Measurements from ENCODE around the gene CTNNB1. TPM values are rescaled to one million over a fixed set of nuclear protein-coding genes. Genes with fewer than 3 reads are reported as not detected.

The CTNNB1 gene
- total RNA-seq, 2 donors from 2014 or later = 109 to 150 TPM

GRCh38 chr3:41178576-41178975, 20.7 kb upstream of the CTNNB1 start:
- H3K4me3 Mint-ChIP-seq = no peak overlapping the region
- H3K27me3 Mint-ChIP-seq = peaks cover 18% of the 10 kb centered on the region

GRCh38 chr3:41180396-41180795, 18.9 kb upstream of the CTNNB1 start:
- no peaks in the 10 kb centered on the region for H3K4me1 Mint-ChIP-seq
- no peak overlapping the region for H3K4me3 Mint-ChIP-seq
- no peaks in the 10 kb centered on the region for H3K36me3 Mint-ChIP-seq (ENCODE audit: low read depth)
- H3K9me3 Mint-ChIP-seq = no peaks in the 10 kb centered on the region
- H3K27ac Mint-ChIP-seq = no peak overlapping the region
- peaks cover 18% of the 10 kb centered on the region for H3K27me3 Mint-ChIP-seq
- no peak for ATAC-seq (replicated peaks)

More at GRCh38 chr3:41178576-41178975, 20.7 kb upstream of the CTNNB1 start:
- no peaks in the 10 kb centered on the region for H3K4me1 Mint-ChIP-seq
- H3K27ac Mint-ChIP-seq = no peak overlapping the region
- no peaks in the 10 kb centered on the region for H3K36me3 Mint-ChIP-seq (ENCODE audit: low read depth)
- ATAC-seq (replicated peaks) = no peak
- H3K9me3 Mint-ChIP-seq = no peaks in the 10 kb centered on the region

DNA sequence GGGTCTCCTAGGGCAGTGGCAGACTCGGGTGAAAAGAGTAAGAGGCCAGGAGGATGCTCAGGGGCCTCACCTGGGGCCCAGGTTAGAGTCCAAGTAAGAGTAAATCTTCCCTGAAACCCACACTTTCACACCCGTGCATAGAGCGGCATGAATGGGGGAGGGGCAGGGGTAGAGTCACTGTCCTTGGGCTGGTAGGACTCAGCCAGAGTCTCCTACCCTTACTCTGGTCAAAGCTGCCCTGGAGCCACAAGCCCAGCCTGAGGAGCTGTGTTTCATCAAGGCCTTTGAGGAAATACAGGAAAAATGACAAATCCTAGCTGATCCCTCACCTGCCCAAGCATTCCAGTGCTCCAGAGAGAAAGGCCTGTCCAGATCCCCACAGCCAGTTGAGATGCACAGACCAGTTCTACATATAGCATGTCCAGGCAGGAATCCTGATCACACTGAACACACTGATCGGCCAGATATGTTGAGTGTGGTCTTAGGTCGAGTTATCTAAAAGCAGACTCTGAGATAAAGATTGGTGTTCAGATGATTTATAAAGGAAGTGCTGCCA, 16.7 kb upstream of the CTNNB1 start:
- Mint-ChIP-seq H3K27me3 (peaks cover 18% of the 10 kb centered on the region), H3K9me3 (no peaks in the 10 kb centered on the region), H3K36me3 (ENCODE audit: low read depth) (no peaks in the 10 kb centered on the region), H3K27ac (no peak overlapping the region), H3K4me1 (no peaks in the 10 kb centered on the region), H3K4me3 (no peak overlapping the region)
- no peak for ATAC-seq (replicated peaks)

DNA sequence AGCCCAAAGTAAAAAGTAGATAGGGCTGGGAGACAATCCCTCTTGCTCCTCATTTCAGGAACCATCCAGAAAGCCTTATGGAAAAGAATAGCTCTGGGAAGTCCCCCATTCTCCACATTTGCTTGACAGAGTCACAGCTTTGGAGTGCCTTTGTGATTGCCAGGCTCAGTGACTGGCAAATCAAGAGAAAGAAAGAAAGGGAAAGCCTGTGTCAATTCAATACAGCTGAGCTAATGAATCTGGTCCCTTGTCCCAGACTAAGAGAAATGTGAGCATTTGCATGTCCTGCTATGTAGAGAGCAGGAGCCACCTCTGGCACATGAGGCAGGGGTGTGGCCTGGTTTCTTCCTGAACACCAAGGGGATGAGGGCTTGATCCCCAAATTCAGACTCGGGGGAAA, 14.9 kb upstream of the CTNNB1 start:
- H3K9me3 Mint-ChIP-seq = no peaks in the 10 kb centered on the region
- peaks cover 14% of the 10 kb centered on the region for H3K27me3 Mint-ChIP-seq
- H3K4me3 Mint-ChIP-seq = no peak overlapping the region
- no peak overlapping the region for H3K27ac Mint-ChIP-seq
- ATAC-seq (replicated peaks) = no peak
- peaks cover 6% of the 10 kb centered on the region for H3K4me1 Mint-ChIP-seq
- no peaks in the 10 kb centered on the region for H3K36me3 Mint-ChIP-seq (ENCODE audit: low read depth)

- Mint-ChIP-seq H3K27ac (no peak overlapping the region), H3K4me1 (peaks cover 13% of the 10 kb centered on the region), H3K36me3 (ENCODE audit: low read depth) (no peaks in the 10 kb centered on the region), H3K9me3 (no peaks in the 10 kb centered on the region), H3K4me3 (no peak overlapping the region), H3K27me3 (peaks cover 5% of the 10 kb centered on the region)
- no peak for ATAC-seq (replicated peaks)
Observed at GRCh38 chr3:41186297-41186696, 13.0 kb upstream of the CTNNB1 start.

- Mint-ChIP-seq H3K27ac (peak overlapping the region; percentile 75), H3K27me3 (no peaks in the 10 kb centered on the region), H3K4me1 (peaks cover 13% of the 10 kb centered on the region), H3K4me3 (peak overlapping the region; percentile 19), H3K9me3 (no peaks in the 10 kb centered on the region), H3K36me3 (ENCODE audit: low read depth) (no peaks in the 10 kb centered on the region)
- ATAC-seq (replicated peaks) = peak; percentile 95
Observed at GRCh38 chr3:41188306-41188705, 11.0 kb upstream of the CTNNB1 start.

DNA sequence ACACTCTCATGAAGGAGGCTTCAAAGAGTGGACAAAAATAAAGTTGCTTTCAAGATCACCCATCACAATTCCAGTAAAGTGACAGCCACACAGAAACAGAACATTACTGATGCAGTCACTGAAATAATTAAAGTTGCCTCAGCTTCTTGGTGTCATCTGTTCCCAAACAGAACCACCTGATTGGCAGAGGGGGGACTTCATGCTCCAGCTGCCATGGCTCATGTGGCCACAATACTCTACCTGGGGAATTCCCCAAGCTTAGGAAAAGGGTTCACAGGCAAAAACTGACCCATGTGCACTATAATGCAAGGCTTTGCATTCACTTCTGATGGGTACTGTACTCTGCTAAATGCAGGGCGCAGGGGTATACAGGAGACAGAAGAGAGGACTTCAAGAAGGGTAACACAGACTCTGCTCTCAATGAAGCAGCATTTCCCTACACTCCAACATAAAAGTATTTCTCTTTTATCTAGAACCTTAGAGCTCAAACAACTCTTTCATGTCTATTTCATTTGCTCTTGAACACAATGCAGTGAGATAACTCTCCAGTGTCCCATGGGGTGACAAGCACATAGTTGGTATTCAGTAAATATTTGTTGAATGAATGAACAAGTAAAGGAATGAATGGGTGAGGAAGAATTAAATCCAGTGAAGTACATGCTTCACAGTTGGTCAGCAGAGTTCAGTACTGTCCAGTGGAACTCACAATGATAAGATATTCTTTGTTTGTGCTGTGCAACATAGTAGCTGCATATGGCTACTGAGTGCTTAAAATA, 8.6 kb upstream of the CTNNB1 start:
- peak; percentile 31 for ATAC-seq (replicated peaks)
- no peaks in the 10 kb centered on the region for H3K36me3 Mint-ChIP-seq (ENCODE audit: low read depth)

GRCh38 chr3:41192885-41193284, 6.4 kb upstream of the CTNNB1 start:
- no peak for ATAC-seq (replicated peaks)
- Mint-ChIP-seq H3K27ac (no peak overlapping the region), H3K27me3 (no peaks in the 10 kb centered on the region), H3K4me1 (peaks cover 13% of the 10 kb centered on the region), H3K9me3 (no peaks in the 10 kb centered on the region), H3K36me3 (ENCODE audit: low read depth) (no peaks in the 10 kb centered on the region), H3K4me3 (no peak overlapping the region)

More for the DNA sequence above, 8.6 kb upstream of the CTNNB1 start:
- H3K9me3 Mint-ChIP-seq = no peaks in the 10 kb centered on the region
- peak overlapping the region; percentile 20 for H3K27ac Mint-ChIP-seq
- H3K27me3 Mint-ChIP-seq = no peaks in the 10 kb centered on the region
- H3K4me3 Mint-ChIP-seq = no peak overlapping the region
- H3K4me1 Mint-ChIP-seq = peaks cover 13% of the 10 kb centered on the region

GRCh38 chr3:41193794-41194539, 5.3 kb upstream of the CTNNB1 start:
- H3K27me3 Mint-ChIP-seq = no peaks in the 10 kb centered on the region
- no peaks in the 10 kb centered on the region for H3K36me3 Mint-ChIP-seq (ENCODE audit: low read depth)
- H3K4me1 Mint-ChIP-seq = peaks cover 8% of the 10 kb centered on the region
- H3K9me3 Mint-ChIP-seq = no peaks in the 10 kb centered on the region
- ATAC-seq (replicated peaks) = no peak
- H3K27ac Mint-ChIP-seq = no peak overlapping the region
- no peak overlapping the region for H3K4me3 Mint-ChIP-seq

DNA sequence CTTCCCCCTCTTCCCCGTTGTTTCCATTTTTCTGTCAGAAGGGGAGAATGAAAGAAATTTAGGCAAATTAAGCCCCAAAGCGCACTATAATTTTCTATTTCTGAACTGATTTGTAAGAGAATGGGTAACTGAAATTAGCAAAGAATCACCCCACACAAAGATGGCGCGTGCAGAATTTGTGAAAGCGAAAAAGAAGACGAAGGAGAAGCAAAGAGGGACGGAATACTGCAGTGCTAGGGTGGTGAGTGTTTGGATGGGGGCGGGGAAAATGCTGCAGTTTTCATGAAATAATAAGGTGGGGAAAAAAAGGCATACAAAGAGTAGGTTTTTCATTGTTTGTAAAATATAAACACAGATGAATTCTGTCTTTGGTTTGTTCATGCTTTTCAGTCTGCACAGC, 4.6 kb upstream of the CTNNB1 start:
- ATAC-seq (replicated peaks) = no peak
- peaks cover 3% of the 10 kb centered on the region for H3K4me1 Mint-ChIP-seq
- peaks cover 6% of the 10 kb centered on the region for H3K36me3 Mint-ChIP-seq (ENCODE audit: low read depth)
- H3K27ac Mint-ChIP-seq = no peak overlapping the region
- no peak overlapping the region for H3K4me3 Mint-ChIP-seq
- no peaks in the 10 kb centered on the region for H3K27me3 Mint-ChIP-seq
- H3K9me3 Mint-ChIP-seq = no peaks in the 10 kb centered on the region

DNA sequence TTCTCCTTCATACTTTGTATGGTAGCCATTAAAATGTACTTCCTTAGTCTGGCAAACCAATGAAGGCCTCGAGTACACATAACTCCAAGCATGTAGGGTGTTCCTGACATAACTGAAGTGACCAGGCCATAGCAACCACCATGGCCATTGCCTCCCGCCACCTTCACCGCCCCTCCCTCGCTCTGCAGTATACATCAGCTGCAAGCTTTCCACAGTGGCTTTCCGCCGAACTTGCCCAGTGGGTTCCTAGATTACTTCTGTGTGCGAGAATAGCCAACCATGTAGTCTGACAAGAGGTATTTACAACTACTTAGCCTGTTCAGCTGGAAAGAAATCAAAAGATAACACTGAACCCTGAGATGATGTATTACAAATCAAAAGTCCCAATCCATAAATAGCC, 3.4 kb upstream of the CTNNB1 start:
- no peak overlapping the region for H3K27ac Mint-ChIP-seq
- no peaks in the 10 kb centered on the region for H3K9me3 Mint-ChIP-seq
- H3K27me3 Mint-ChIP-seq = no peaks in the 10 kb centered on the region
- ATAC-seq (replicated peaks) = no peak
- H3K36me3 Mint-ChIP-seq (ENCODE audit: low read depth) = peaks cover 17% of the 10 kb centered on the region
- H3K4me3 Mint-ChIP-seq = no peak overlapping the region
- H3K4me1 Mint-ChIP-seq = peaks cover 4% of the 10 kb centered on the region

DNA sequence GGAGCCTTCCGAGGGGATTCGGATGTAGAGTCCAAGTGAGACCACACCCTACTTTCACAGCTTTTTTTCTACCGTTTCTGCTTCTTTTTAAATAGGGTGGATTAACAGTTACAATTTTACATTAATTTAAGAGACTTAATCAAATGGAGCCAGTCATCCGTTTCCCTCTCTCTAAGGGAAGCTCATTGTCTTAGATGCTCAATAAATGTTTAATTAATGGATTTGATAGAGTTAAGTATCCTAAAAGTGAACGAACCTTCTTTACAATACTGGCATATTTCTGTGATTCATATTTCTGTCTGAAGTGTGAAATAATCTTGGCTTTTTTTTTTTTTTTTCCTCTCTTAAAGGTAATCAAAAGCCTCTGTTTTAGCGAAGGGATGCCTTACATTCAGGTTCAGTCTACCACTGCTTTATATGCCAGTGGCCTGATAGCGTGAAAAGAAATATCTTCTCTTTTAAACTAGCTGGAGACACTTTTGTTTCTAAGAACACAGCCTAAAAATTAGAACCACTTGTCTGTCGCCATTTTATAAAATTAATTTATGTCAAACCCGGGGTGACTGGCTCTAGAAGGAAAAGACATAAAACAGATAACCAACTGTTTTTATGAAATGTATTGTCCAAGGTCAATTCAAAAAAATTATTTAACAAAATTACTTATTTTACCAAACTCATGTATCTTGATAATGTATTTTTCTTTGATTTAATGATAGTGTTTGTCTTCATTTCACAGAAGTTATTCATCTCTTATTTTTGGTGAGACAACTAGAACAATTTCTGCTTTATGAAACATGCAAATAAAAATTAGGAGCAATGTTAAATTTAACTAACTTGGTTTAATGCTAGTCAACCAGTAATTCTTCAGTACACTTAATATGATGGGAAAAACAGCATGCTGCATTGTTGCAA, 2.5 kb upstream of the CTNNB1 start:
- H3K27ac Mint-ChIP-seq = no peak overlapping the region
- peaks cover 5% of the 10 kb centered on the region for H3K4me1 Mint-ChIP-seq
- H3K27me3 Mint-ChIP-seq = no peaks in the 10 kb centered on the region
- H3K36me3 Mint-ChIP-seq (ENCODE audit: low read depth) = peaks cover 25% of the 10 kb centered on the region
- ATAC-seq (replicated peaks) = no peak
- H3K4me3 Mint-ChIP-seq = no peak overlapping the region
- H3K9me3 Mint-ChIP-seq = no peaks in the 10 kb centered on the region

DNA sequence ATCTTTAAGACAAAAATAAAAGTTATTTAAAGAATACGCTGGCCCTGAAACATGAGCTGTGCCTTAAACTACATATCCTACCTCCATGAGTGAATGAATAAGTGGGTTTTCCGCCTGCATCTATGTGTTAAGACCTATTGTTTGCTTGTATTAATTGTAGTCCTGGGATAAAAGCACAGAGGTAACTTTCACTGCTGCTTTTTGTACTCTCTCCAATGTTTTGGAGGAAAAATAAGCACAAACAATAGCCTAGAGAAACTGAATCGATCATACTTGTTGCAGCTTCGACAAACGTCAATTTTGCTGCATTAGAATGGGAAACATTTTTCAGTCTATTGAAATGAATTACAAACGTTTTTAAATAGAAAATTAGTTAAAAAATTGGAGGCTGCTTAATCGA, 1.3 kb upstream of the CTNNB1 start:
- ATAC-seq (replicated peaks) = no peak
- Mint-ChIP-seq H3K27ac (peak overlapping the region; percentile 84), H3K36me3 (ENCODE audit: low read depth) (peaks cover 38% of the 10 kb centered on the region), H3K27me3 (no peaks in the 10 kb centered on the region), H3K4me1 (peaks cover 18% of the 10 kb centered on the region), H3K4me3 (peak overlapping the region; percentile 77), H3K9me3 (no peaks in the 10 kb centered on the region)

DNA sequence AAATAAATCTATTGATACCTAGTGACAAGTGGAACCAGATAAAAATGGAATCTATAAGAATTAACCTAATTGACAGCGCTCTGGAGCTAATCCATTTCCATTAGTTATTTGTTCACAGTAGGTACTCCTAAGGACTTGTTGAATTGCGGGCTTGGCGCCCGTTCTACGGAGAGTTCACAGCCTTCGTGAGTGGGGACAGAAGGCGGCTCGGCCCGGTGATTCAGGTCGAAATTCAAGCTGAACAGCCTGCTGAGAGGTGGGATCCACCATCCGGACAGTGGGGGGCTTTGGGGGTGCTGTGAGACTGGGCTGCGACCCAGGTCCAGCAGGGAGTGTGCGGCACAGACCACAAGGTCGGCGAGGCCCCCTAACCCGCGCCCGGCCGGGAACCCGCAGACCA, 779 bp upstream of the CTNNB1 start:
- H3K36me3 Mint-ChIP-seq (ENCODE audit: low read depth) = peaks cover 43% of the 10 kb centered on the region
- no peaks in the 10 kb centered on the region for H3K27me3 Mint-ChIP-seq
- peaks cover 19% of the 10 kb centered on the region for H3K4me1 Mint-ChIP-seq
- peak overlapping the region; percentile 84 for H3K27ac Mint-ChIP-seq
- H3K9me3 Mint-ChIP-seq = no peaks in the 10 kb centered on the region
- peak; percentile 1 for ATAC-seq (replicated peaks)
- H3K4me3 Mint-ChIP-seq = peak overlapping the region; percentile 77

Measured in activated T-helper 17 cell treated with anti-CD3 and anti-CD28 coated beads, Interleukin-2, amount 50 U/mL, for 72 hours (primary cell).